HG03159 (cell line): ENCODE data around the gene PRKCG.

Source experiments
- ATAC-seq: cut with Tn5 transposase; IDR thresholded peaks from one replicate; pipeline ENCODE4 v1.9.1; 2021; ENCODE audit warnings: mild to moderate bottlenecking, moderate library complexity; ENCODE audit not compliant: unreplicated experiment

PRKCG gene

DNA sequence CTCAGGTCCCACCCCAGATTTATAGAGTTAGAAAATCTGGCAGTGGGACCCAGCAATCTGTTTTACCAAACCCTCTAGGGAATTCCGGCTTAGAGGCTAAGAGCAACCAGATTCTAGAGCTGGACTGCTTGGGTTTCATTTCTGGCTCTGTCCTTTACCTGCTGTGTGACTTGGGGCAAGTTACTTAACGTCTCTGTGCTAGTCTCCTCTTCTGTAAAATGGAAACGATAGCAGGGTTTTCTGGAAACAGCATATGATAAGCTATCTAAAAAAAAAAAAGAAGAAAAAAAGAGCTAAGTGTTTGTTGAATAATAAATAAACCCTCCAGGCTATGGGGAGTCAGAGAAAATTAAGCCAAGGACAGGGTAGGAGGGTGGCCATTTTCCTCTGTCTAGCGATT is 15.5 kb downstream of the PRKCG start:
- ATAC-seq = no peak

DNA sequence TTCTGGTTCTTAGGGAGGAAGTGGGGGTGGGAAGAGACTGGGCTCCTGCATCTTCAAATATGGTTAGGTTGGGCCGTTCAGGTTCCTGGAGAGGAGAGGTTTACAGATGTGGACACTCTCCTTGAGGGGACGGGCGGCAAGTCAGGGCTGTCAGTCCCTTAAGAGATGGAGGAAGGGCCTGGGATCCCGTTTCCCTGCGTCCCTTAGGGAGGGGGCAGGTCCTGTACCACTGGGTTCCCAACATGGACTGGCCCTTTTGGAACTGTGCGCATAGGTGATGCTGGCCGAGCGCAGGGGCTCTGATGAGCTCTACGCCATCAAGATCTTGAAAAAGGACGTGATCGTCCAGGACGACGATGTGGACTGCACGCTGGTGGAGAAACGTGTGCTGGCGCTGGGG is 16.2 kb downstream of the PRKCG start:
- no peak for ATAC-seq

DNA sequence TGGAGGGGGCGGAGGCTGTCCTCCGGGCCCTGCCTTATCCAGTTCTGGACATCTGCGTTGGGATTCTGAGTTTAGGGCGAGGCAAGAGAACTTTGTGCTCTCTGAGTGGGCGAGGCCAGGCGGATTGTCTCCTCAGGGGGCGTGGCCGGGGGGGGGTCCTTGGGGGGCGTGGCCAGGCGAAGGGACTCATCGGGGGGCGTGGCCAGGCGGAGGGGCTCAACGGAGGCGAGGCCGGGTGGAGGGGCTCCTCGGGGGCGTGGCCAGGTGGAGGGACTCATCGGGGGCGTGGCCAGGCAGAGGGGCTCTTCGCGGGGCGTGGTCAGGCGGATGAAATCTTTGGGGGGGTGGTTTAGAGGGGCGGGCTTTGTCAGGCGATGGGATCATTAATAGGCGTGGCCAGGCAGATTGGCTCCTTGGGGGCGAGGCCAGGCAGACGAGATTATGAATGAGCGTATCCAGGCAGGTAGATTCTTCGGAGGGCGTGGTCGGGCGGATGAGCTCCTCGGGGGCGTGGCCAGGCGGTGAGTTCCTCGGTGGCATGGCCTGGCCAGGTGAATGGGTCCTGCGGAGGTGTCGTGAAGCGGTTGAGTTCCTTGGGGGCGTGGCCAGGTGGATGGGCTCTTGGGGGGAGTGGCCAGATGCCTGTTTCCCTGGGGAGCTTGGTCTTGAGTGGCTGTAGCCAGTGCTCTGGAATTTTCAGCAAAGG is 16.8 kb downstream of the PRKCG start:
- ATAC-seq = no peak

DNA sequence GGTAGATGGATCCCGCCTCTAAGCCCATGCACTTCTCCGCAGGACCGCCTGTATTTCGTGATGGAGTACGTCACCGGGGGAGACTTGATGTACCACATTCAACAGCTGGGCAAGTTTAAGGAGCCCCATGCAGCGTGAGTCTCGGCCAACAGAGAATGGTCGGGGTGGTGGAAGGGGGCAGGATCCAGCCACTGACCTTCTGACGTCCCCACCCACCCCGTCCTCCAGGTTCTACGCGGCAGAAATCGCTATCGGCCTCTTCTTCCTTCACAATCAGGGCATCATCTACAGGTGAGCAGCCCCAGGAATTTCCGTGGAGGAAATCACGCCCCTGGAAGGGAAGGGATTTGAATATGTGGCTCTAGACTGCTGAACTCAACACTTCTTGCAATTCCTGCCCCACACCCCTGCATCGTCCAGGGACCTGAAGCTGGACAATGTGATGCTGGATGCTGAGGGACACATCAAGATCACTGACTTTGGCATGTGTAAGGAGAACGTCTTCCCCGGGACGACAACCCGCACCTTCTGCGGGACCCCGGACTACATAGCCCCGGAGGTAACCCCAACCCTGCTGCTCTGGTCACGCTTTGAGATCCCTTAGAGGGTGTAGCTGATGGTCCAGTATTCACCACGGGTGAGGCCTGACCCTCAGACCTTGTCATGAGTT is 18.3 kb downstream of the PRKCG start:
- ATAC-seq = no peak

DNA sequence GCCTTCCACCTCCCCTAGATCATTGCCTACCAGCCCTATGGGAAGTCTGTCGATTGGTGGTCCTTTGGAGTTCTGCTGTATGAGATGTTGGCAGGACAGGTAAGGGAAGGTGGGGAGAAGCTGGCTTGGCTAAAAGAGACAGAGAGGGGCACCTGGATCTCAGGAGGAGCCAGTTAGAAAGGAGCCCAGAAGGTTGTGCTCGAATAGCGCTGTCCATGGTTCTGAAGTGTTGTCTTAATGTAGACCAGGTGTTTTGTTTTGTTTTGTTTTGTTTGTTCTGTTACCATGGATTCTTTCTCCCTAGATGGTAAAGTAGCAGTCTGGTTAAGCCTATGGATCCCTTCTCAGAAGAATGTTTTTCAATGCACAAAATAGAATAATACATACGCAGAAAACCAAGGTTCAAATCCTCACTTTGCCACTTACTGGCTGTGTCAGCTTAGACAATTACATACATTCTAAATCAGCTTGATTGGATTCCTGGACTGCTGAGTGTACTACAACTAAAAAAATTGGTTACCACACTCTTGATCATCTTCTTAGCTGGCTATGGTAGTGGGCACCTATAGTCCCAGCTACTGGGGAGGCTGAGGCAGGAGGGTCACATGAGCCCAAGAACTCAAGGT is 21.2 kb downstream of the PRKCG start:
- no peak for ATAC-seq

DNA sequence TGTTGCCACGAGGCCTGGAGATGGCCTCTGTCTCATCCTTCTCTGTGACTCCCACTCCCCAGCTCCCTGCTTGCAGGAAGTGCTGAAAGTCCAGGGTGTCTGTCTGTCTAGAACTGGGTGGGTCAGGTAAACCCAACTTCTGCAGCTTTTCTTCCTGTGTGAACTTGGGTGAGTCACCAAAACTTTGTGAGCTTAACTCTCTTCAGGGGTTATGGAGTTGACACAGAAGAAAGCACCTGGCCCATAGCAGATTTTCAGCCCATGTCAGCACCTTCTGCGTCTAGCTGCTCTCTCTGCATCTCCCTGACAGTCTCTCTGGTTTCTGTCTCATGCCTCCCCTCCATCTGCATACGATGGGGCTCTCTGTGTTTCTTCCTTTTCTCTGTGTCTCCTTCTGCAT is 22.9 kb downstream of the PRKCG start:
- no peak for ATAC-seq

DNA sequence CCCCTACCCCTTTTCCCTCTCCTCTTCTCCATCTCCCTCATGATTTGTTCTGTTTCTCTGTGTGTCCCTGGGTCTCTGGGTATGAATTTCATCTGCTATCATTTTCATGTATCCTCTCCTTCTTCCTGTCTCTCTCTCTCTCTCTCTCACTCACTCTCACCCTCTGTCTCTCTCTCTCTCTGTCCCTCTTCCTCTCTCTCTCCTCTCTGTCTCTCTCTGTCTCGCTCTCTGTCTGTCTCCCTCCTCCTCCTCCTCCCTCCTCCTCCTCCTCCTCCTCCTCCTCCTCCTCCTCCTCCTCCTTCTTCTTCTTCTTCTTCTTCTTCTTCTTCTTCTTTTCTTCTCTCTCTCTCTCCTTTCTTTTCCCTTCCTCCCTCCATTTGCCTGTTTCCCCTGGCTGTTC is 23.8 kb downstream of the PRKCG start:
- ATAC-seq = no peak

DNA sequence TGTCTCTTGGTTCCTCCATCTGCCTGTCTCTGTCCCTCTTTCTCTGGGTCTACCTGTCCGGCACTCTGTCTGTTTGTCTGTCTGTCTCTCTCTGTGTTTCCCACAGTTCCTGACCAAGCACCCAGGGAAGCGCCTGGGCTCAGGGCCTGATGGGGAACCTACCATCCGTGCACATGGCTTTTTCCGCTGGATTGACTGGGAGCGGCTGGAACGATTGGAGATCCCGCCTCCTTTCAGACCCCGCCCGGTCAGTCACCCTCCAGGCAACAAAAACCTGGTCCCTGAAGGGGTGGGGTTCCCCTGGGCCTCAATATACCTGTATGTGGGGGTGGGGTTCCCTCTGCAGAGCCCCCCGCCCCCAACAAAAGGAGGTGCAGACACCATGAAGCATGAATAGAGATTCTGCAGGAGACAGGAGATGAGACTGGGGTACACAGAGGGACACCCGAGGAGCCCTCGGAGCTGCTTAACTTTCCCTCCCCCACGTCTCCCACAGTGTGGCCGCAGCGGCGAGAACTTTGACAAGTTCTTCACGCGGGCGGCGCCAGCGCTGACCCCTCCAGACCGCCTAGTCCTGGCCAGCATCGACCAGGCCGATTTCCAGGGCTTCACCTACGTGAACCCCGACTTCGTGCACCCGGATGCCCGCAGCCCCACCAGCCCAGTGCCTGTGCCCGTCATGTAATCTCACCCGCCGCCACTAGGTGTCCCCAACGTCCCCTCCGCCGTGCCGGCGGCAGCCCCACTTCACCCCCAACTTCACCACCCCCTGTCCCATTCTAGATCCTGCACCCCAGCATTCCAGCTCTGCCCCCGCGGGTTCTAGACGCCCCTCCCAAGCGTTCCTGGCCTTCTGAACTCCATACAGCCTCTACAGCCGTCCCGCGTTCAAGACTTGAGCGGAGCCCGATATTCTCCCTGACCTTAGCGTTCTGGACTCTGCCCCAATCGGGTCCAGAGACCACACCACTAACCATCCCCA is 24.5 kb downstream of the PRKCG start:
- no peak for ATAC-seq

DNA sequence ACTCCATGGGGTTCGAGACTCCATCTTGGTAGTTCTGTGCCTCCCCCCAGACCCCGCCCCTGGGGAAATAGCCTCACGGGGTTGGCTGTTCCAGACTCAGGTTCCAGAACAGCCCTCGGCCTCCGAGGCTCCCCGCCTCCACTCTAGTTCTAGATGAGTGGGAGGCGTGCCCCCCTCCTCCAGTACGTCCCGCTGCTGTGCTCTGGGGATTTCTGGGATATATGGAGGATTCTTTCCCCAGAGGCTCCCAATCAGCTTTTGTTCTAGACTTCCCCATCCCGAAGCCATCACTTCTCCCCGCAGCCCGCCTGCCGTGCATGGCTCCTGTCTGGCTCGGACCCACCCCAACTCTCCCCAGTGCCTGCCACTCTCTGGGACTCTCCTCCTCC is 25.2 kb downstream of the PRKCG start:
- no peak for ATAC-seq

DNA sequence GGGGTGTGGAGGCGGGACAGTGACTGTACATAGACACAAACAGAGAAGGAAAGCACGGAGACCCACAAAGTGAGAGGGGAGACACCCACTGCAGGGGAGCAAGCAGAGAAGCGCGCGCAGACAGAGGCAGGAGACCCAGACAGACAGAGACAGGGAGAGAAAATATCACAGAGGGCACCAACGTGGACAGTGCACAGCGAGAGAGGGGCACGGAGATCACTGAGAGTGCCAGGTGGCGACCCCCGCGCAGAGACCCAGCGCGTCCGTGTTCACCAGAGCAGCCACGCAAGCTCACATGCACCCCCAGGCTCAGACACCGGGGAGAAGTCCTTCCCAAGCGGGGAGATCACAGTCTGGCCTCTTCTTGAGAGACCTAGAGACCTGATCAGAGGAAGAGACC is 25.7 kb downstream of the PRKCG start:
- no peak for ATAC-seq

DNA sequence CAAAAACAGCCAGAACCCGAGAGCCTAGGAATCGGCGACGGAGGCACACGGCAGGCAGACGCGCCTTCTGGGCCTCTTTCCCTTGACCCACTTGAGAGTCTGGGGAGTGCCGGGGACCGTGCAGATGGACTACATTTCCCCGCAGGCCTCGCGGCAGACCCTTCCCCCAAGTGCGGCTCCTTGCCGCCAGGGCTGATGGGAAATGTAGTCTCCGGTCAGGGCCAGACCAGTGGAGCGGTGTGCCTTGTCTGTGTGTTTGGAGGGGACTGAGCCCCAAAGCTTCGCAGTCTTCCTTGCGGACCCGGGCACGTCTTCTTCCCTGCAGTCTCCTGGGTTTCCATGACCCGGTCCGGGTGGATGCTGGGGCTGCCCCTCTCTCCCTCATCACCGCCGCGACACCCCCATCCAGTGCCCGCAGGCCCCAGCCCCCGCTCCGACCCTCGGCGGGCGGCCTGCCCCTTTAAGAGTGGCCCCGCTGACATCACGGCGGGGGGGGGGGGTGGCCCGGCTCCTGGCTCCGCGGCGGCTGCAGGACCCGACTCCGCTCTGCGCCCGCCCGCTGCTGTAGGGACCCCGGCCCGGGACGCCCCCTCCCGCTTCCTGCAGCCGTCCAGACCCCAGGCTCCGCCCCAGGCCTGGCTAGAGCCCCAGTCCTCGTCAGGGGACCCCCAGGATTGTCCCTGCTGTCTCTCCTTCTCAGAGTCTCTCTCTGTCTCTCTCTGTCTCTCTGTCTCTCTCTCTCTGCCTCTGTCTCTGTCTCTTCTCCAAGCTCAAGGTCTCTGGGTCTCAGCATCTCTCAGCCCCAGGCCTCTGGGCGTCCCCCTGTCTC is 26.3 kb downstream of the PRKCG start:
- no peak for ATAC-seq

DNA sequence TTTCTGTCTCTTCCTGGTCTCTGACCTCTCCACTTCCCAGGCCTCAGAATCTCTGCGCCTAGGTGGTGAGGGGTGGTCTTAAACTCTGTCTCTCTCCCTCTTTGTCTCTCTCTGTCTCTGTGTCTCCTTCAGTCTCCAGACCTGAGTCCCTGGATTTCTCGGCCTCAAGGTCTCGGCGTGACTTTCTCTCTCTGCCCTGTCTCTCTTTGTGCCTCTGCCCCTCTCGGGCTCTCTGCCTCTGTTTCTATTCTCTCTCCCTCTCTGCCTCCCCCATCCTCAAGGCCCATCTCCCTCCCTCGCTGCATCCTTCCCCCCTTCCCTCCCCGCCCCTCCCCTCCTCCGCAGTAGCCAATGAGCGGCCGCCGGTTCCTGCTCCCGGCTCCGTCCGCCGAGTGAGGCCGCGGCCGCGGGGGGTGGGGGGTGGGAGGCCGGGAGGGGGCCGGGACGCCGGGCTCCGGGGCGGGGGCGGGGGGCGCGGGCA is 27.0 kb downstream of the PRKCG start, which contains the start of gene CACNG7:
Gene CACNG7 (plus strand): TSS at position 344 of the 481 bp plus-strand sequence. CDS start 3,554 bp downstream, outside the sequence.
- ATAC-seq = no peak

DNA sequence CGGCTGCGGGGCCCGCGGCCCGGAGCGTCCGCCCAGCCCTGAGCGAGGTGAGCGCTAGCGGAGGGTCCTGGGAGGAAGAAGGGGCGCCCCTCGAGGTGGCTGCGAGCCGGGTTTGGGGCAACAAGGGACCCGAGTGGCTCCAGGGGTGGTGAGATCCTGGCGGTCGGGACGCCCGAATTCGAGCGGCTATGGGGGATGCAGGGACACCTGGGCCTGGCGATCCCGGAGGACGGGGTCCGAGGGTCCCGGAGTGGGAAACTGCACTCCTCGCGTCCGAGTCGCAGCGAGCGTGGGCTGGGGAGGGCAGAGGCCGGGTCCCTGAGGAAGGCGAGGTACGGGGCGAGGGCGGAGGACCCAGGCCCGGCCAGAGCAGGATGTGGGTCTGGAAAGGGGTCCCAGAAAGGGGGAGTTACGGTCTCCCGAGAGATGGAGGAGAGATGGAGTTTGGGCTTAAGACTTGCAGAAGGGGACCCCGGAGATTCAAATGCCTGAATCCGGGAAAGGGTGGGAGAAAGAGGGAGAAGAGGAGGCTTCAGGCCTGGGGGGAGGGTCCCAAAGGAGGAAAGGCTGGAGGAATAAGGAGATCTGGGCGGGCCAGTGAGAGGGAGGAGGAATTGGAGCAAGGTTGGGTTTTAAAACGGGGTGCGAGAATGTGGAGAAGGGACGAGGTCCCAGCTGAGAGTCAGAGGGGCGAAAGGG is 27.6 kb downstream of the PRKCG start:
- no peak for ATAC-seq

DNA sequence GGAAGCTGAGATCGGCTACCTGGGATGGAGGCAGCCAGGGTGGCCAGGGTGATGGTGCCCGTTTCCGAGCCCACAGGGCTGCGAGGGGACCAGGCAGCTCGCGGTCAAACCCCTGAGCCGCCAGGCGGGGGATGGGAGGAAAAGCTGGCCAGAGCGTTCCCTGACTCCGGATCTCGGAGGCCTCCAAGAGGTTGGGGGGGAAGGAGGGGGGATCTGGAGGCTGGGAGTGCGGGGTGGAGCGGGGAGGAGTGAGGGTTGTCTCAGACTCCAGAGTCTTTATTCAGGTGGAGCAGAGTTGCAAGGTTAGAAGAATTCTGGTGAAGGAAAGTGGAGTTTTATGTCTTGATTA is 28.1 kb downstream of the PRKCG start:
- no peak for ATAC-seq

DNA sequence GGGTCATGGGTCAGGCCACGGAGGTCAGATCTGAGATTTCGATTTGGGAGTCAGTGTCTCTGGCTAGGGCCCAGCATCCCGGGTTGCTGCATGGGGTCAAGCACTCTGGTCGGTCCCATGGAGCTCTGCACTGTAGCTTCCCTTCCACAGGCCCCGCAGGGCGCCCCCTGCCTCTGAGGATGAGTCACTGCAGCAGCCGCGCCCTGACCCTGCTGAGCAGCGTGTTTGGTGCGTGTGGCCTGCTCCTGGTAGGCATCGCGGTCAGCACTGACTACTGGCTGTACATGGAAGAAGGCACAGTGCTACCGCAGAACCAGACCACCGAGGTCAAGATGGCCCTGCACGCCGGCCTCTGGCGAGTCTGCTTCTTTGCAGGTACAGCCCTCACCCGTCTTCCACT is 30.7 kb downstream of the PRKCG start:
- no peak for ATAC-seq

DNA sequence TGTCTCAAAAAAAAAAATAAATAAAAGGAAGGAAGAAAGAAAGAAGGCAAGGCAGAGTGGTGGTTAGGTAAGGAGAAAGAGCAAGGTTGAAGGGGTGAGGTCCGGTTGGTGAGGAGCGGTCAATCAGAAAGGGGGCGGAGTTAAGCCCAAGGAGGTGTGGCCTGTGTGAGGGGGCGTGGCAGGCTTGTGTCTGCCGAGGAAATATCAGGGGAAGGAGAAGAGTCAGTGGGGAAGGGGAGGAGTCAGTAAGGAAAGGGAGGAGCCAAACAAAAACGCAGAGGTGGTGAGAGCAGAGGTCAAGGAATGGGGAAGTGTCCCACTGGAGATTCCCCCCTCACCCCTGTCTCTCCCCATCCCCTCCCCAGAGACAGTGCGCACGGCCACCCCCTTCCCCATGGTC is 33.0 kb downstream of the PRKCG start:
- no peak for ATAC-seq

DNA sequence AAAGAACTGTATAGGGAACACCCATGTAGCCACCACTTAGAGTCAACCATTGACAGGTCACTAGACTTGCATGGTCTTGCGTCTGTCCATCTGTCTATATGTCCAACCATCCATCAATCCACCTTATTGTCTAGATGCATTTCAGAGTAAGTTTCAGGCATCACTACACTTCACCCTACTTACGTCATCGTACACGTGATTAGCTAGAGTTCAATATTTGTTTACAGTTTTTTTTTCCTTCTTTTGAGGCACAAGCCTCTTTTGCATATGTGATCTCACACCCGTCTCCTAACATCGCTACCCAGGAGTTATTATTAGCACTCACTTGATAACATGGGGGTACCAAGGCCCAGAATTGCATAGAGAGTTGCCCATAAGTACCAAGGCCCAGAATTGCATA is 34.0 kb downstream of the PRKCG start:
- ATAC-seq = no peak

DNA sequence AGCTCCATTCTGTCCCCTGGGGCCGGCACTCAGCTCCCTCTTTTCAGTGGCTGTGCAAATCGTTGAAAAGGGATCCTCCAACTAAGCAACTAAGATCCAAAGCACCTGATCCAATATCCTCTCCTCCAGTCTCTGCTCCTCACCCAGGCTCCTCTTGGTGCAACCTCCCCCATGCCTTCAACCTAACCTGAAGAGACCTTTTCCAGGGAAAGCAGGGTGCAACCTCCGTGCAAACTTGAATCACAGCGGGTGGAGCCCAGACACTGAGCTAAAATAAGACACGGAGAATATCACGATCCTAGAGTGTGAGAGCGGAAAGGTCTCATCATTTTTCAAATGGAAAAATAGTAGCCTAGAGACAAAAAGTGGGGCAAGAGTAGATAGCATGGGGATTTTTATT is 35.4 kb downstream of the PRKCG start:
- no peak for ATAC-seq

DNA sequence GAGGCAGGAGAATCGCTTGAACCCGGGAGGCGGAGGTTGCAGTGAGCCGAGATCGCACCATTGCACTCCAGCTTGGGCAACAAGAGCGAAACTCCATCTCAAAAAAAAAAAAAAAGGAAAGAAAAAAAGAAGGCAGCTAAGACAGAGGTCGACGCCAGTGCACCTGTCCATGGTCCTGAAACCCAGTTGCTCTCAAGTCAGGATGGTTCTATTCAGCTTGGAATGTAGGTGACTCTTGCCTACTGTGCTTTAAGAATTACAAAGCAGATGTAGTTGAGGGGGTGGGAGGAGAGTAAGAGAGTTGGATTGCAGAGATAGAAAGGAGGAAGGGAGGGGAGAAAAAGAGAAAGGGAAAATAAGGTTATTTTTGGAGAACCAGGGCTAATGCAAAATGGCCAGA is 45.7 kb downstream of the PRKCG start:
- ATAC-seq = no peak

DNA sequence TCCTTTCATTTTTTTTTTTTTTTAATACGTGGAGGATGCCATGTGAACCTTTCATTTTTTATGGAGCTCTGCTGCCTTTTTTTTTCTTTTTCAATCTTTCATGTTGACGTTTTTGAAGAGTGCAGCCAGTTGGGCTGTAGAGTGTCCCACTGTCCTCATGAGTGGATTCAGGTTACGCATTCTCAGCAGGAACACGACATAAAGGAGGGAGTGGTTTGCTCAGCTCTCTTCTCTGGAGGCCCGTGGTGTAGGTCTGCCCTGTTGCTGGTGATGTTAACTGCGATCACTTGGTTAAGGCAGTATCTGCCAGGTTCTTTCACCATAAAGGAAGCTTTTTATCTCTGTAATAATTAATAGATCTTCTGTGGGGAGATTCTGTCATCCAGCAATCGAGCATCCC is 54.0 kb downstream of the PRKCG start:
- no peak for ATAC-seq
